Endothelial cell of umbilical vein (primary cell): ENCODE data around the gene TRMT61B. TPM values are rescaled to one million over a fixed set of nuclear protein-coding genes. Genes with fewer than 3 reads are reported as not detected.

Experiments used
- BruUV-seq: library from RNA; stranded (reverse); fragments of 400-500 nt; replicated peaks from 2 replicates; lab custom pipeline; 2021; lab: Mats Ljungman, UMichigan
- CTCF ChIA-PET: fragments of 300-600, 350-600 bp; sonication (Branson Sonifier 250); formaldehyde crosslinking; loops from one replicate; lab custom pipeline; 2021; ENCODE audit warnings: antibody characterized with exemption, inconsistent platforms; lab: Charles Lee
- POLR2A ChIA-PET: fragments of 300-600, 350-600 bp; sonication (Branson Sonifier 250); formaldehyde crosslinking; loops from one replicate; lab custom pipeline; 2021; ENCODE audit warnings: antibody characterized with exemption, inconsistent platforms; lab: Charles Lee
- DNase-seq: peaks from one replicate; pipeline ENCODE4 v3.0.0-alpha.2; 2011; ENCODE audit warnings: low read depth, low spot score
- FAIRE-seq: peaks from 2 replicates; lab custom pipeline; 2011; peaks lifted over from hg19 to GRCh38; lab: Jason Lieb, UNC
- H2AFZ ChIP-seq: 2 replicates; pipeline ENCODE4 v1.6.0; 2012; ENCODE audit warnings: low read depth, low read length, control low read depth, inconsistent platforms
- H3K27ac ChIP-seq: 2 replicates; pipeline ENCODE4 v1.5.1; 2011; ENCODE audit warnings: low read depth, mild to moderate bottlenecking, control low read depth, low read length, moderate library complexity; ENCODE audit not compliant: insufficient read depth
- H3K27me3 ChIP-seq, 2 experiments: 2 replicates each; pipeline versions ENCODE4 v1.6.0 to v1.6.1; 2011; ENCODE audit warnings: low read length in 2 of 2, mixed read lengths in 1 of 2; ENCODE audit not compliant: control insufficient read depth in 2 of 2, insufficient read depth in 2 of 2
- H3K36me3 ChIP-seq, 2 experiments: 2 replicates in 1 of 2; 3 replicates in 1 of 2; pipeline ENCODE4 v1.5.1; 2011; ENCODE audit warnings: low read length in 2 of 2, mild to moderate bottlenecking in 1 of 2, moderate library complexity in 1 of 2; ENCODE audit not compliant: control insufficient read depth in 2 of 2, insufficient read depth in 2 of 2; ENCODE audit errors: extremely low read depth in 1 of 2
- H3K4me1 ChIP-seq: 3 replicates; pipeline ENCODE4 v1.5.1; 2011; ENCODE audit warnings: mild to moderate bottlenecking, low read length; ENCODE audit not compliant: control insufficient read depth, insufficient read depth; ENCODE audit errors: extremely low read depth
- H3K4me2 ChIP-seq: 2 replicates; pipeline ENCODE4 v1.6.1; 2011; ENCODE audit warnings: low read length, control low read depth, mixed read lengths; ENCODE audit not compliant: insufficient read depth
- H3K4me3 ChIP-seq, 3 experiments: fragments of 200-600 bp in 1 of 3; sonication (generic), shearing (Covaris generic) in 1 of 3; replicated peaks in 1 of 3; 2 replicates each; pipeline ENCODE4 v1.5.1; 2011 to 2016; ENCODE audit warnings: control low read depth in 3 of 3, low read length in 3 of 3, mild to moderate bottlenecking in 2 of 3, inconsistent platforms in 1 of 3, low read depth in 1 of 3, moderate library complexity in 1 of 3; ENCODE audit not compliant: insufficient read depth in 1 of 3
- H3K79me2 ChIP-seq: 2 replicates; pipeline ENCODE4 v1.6.0; 2012; ENCODE audit warnings: low read length, inconsistent platforms; ENCODE audit not compliant: control insufficient read depth, insufficient read depth
- H3K9ac ChIP-seq: replicated peaks from 2 replicates; pipeline ENCODE3; 2011; ENCODE audit warnings: low read length, control low read depth; ENCODE audit not compliant: insufficient read depth; ENCODE audit errors: extremely low read depth
- H3K9me1 ChIP-seq: replicated peaks from 3 replicates; pipeline ENCODE4 v1.6.0; 2011; ENCODE audit warnings: mild to moderate bottlenecking, low read length; ENCODE audit not compliant: control insufficient read depth, insufficient read depth; ENCODE audit errors: extremely low read depth
- H3K9me3 ChIP-seq: replicated peaks from 2 replicates; pipeline ENCODE4 v1.5.1; 2012; ENCODE audit warnings: low read length, inconsistent platforms; ENCODE audit not compliant: control insufficient read depth, insufficient read depth
- H4K20me1 ChIP-seq: replicated peaks from 2 replicates; pipeline ENCODE3; 2011; ENCODE audit warnings: mild to moderate bottlenecking, low read length; ENCODE audit not compliant: control insufficient read depth, insufficient read depth; ENCODE audit errors: extremely low read depth
- CTCF ChIP-seq, 2 donors: IDR thresholded peaks; 1 replicate in 1 of 2; 2 replicates in 1 of 2; pipeline ENCODE4 v1.5.1; 2011; ENCODE audit warnings: low read length in 2 of 2, mild to moderate bottlenecking in 2 of 2, moderate library complexity in 2 of 2, control low read depth in 1 of 2, inconsistent platforms in 1 of 2, low read depth in 1 of 2; ENCODE audit not compliant: insufficient read depth in 1 of 2; ENCODE audit errors: extremely low read depth in 1 of 2
- EZH2 ChIP-seq: IDR thresholded peaks from 2 replicates; pipeline ENCODE4 v1.6.1; 2012; ENCODE audit warnings: borderline replicate concordance, low read depth, mild to moderate bottlenecking, moderate library complexity, low read length, inconsistent platforms; ENCODE audit not compliant: severe bottlenecking
- FOS ChIP-seq: IDR thresholded peaks from 2 replicates; pipeline ENCODE4 v1.6.1; 2011; ENCODE audit warnings: mild to moderate bottlenecking, low read length, moderate library complexity, borderline replicate concordance; ENCODE audit not compliant: insufficient read depth
- GATA2 ChIP-seq: IDR thresholded peaks from 2 replicates; pipeline ENCODE4 v1.7.0; 2011; ENCODE audit warnings: low read depth, mild to moderate bottlenecking, moderate library complexity, mixed read lengths, low read length; ENCODE audit not compliant: insufficient read length, insufficient read depth
- JUN ChIP-seq: IDR thresholded peaks from 2 replicates; pipeline ENCODE4 v1.6.1; 2011; ENCODE audit warnings: borderline replicate concordance, low read depth; ENCODE audit not compliant: insufficient read length, insufficient read depth
- MAX ChIP-seq: IDR thresholded peaks from 2 replicates; pipeline ENCODE4 v1.6.1; 2011; ENCODE audit not compliant: insufficient read depth, insufficient read length
- MYC ChIP-seq: IDR thresholded peaks from one replicate; pipeline ENCODE4 v1.6.1; 2011; ENCODE audit warnings: mild to moderate bottlenecking, low read depth, low read length
- POLR2A ChIP-seq: IDR thresholded peaks from 2 replicates; pipeline ENCODE4 v1.6.1; 2012; ENCODE audit warnings: low read depth, mild to moderate bottlenecking, control low read depth, low read length
- POLR2AphosphoS5 ChIP-seq: IDR thresholded peaks from 2 replicates; pipeline ENCODE4 v1.6.1; 2012; ENCODE audit warnings: low read depth, mild to moderate bottlenecking, control low read depth, low read length, moderate library complexity; ENCODE audit not compliant: insufficient read depth
- dilution Hi-C: fragments of 300-500 bp; cut with MboI; formaldehyde crosslinking; loops from one replicate; pipeline ENCODE4 v1.15.0; 2019; ENCODE audit warnings: low sequenced_read_pairs; ENCODE audit not compliant: extremely low pct_ligation_motif_present
- intact Hi-C: fragments of 100-400 bp; cut with micrococcal nuclease; formaldehyde crosslinking; loops from one replicate; pipeline ENCODE4 v1.10.0; 2022
- polyA plus RNA-seq, 4 experiments: library from polyadenylated mRNA; depleted of rRNA in 3 of 4; stranded (reverse) in 3 of 4; unstranded in 1 of 4; fragments of >200 nt; gene quantifications; 2 replicates each; pipeline versions ENCODE4 v1.2.1 to v1.2.3, GENCODE V29; 2011 to 2012; ENCODE audit warnings: missing spikeins in 1 of 4
- total RNA-seq: library from RNA; stranded (reverse); gene quantifications from 2 replicates; pipeline ENCODE4 v1.2.3, GENCODE V29; 2021

TRMT61B gene
- total and polyA plus RNA-seq, 2 donors (not counting 3 experiments of a cell fraction or from before 2014, with no cell fraction given): 4.6 to 13.6 TPM

- no TSS peak for BruUV-seq
- no peak for TF ChIP-seq MYC
- no peak for TF ChIP-seq JUN
- TF ChIP-seq FOS: no peak
- TF ChIP-seq CTCF (IDR thresholded peaks at IDR 0.05; ENCODE audit: extremely low read depth in 1 of 2, insufficient read depth in 1 of 2, low read depth in 1 of 2, low read length in 2 of 2): no peak
- no peak for TF ChIP-seq EZH2
- no peak for TF ChIP-seq POLR2AphosphoS5
- no peak for TF ChIP-seq MAX
- TF ChIP-seq GATA2: no peak
- TF ChIP-seq POLR2A: no peak
- H3K4me2 ChIP-seq: no peak overlapping the region
- dilution Hi-C loops: no loop called here
- CTCF ChIA-PET: interaction anchor here (1.5 to 1.6 kb wide), 2 partner anchors 13 to 338 kb away, joined by 3 to 4 read pairs; no protein-coding TSS in a partner anchor
- peaks cover 23 to 33% of the 10 kb centered on the region in 2 experiments for H3K36me3 ChIP-seq
- no peak overlapping the region for H2AFZ ChIP-seq
- DNase-seq: no peak
- POLR2A ChIA-PET: no interaction called here
- no peaks in the 10 kb centered on the region for H3K9me1 ChIP-seq
- FAIRE-seq: no peak
- intact Hi-C loops: no loop called here
- H4K20me1 ChIP-seq: peaks cover 10% of the 10 kb centered on the region
- H3K27me3 ChIP-seq: no peaks in the 10 kb centered on the region
- no peak overlapping the region for H3K9ac ChIP-seq
- no peaks in the 10 kb centered on the region for H3K9me3 ChIP-seq
- no peak overlapping the region for H3K27ac ChIP-seq
- H3K4me1 ChIP-seq: no peaks in the 10 kb centered on the region
- peaks cover 94% of the 10 kb centered on the region for H3K79me2 ChIP-seq
- no peak overlapping the region for H3K4me3 ChIP-seq
These were observed 34.8 kb upstream of the TRMT61B start for GRCh38 chr2:28904802-28905457.
